NT2/D1 (cell line): ENCODE measurements around the gene KDM4E.

Experiments used
- SUZ12 ChIP-seq: IDR thresholded peaks from 2 replicates; pipeline ENCODE4 v1.6.1; 2011; ENCODE audit not compliant: insufficient read length, insufficient read depth; ENCODE audit errors: extremely low read depth
- YY1 ChIP-seq: IDR thresholded peaks from 2 replicates; pipeline ENCODE4 v1.6.1; 2011; ENCODE audit not compliant: insufficient read length, insufficient read depth
- ZNF274 ChIP-seq: IDR thresholded peaks from 2 replicates; pipeline ENCODE4 v1.6.1; 2011; ENCODE audit warnings: mild to moderate bottlenecking, low read depth, low read length

DNA sequence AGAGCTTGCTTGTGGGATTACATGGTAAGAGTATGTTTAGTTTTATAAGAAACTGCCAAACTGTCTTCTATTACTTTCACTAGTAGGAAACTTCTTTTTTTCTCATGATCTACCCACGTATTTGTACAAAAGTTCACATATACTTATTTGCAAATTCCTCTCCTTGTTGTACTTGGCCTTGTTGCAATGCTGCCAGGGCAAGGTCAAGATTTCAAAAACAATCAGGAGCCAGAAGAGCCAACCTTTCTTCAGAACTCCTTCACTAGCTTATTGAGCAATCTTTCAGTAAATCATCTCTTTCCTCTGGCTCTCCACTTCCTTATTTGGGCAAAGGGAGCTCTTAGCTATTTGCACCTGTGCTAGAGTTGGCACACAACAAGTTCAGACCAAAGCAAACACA is 51.4 kb downstream of the KDM4E start:
- TF ChIP-seq YY1 (no peak), ZNF274 (no peak), SUZ12 (no peak)
